CD4-positive, alpha-beta T cell (primary cell): ENCODE data around the gene PDK2. TPM values are rescaled to one million over a fixed set of nuclear protein-coding genes. Genes with fewer than 3 reads are reported as not detected.

Experiments used
- ATAC-seq: fragments of 200-7000 bp; cut with Tn5 transposase; one replicate; pipeline ENCODE4 v1.10.0; 2022; ENCODE audit warnings: mild to moderate bottlenecking; ENCODE audit not compliant: poor library complexity
- CTCF ChIA-PET: fragments of 350-600 bp; sonication (Branson Sonifier 250); formaldehyde crosslinking; loops from one replicate; lab custom pipeline; 2021; ENCODE audit warnings: antibody characterized with exemption, inconsistent platforms; lab: Charles Lee
- POLR2A ChIA-PET: fragments of 350-600 bp; sonication (Branson Sonifier 250); formaldehyde crosslinking; loops from one replicate; lab custom pipeline; 2021; ENCODE audit warnings: antibody characterized with exemption, inconsistent platforms; lab: Charles Lee
- DNase-seq, 14 experiments: peaks; one replicate each; pipeline ENCODE4 v3.0.0-alpha.2; 2013 to 2020; ENCODE audit warnings: mixed read lengths in 2 of 14
- H3K27ac ChIP-seq, 2 donors: one replicate each; pipeline versions ENCODE4 v1.5.1 to v1.7.0; 2013; ENCODE audit warnings: low read length in 2 of 2, low read depth in 1 of 2, mild to moderate bottlenecking in 1 of 2
- H3K27me3 ChIP-seq, 2 experiments: 1 replicate in 1 of 2; 2 replicates in 1 of 2; pipeline versions ENCODE4 v1.6.1 to v1.7.0; 2013; ENCODE audit warnings: low read length in 2 of 2, control low read depth in 1 of 2, mild to moderate bottlenecking in 1 of 2, moderate library complexity in 1 of 2; ENCODE audit not compliant: insufficient read depth in 2 of 2, control insufficient read depth in 1 of 2
- H3K36me3 ChIP-seq: one replicate; pipeline ENCODE4 v1.6.1; 2013; ENCODE audit warnings: low read length, control low read depth; ENCODE audit not compliant: insufficient read depth
- H3K4me1 ChIP-seq: one replicate; pipeline ENCODE4 v1.6.1; 2013; ENCODE audit warnings: low read length, control low read depth; ENCODE audit not compliant: insufficient read depth
- H3K4me3 ChIP-seq: one replicate; pipeline ENCODE4 v1.5.1; 2013; ENCODE audit warnings: mild to moderate bottlenecking, low read length, moderate library complexity
- H3K9me3 ChIP-seq, 2 experiments: 1 replicate in 1 of 2; 2 replicates in 1 of 2; pipeline versions ENCODE4 v1.6.1 to v1.7.0; 2013; ENCODE audit warnings: low read length in 2 of 2, mild to moderate bottlenecking in 2 of 2, control low read depth in 1 of 2, moderate library complexity in 1 of 2; ENCODE audit not compliant: control insufficient read depth in 1 of 2, insufficient read depth in 1 of 2
- H3K27ac Mint-ChIP-seq: one replicate; pipeline ENCODE4 v1.8.0; 2020; ENCODE audit warnings: mixed read lengths
- H3K27me3 Mint-ChIP-seq: one replicate; pipeline ENCODE4 v1.8.0; 2021; ENCODE audit warnings: mixed read lengths
- H3K36me3 Mint-ChIP-seq: one replicate; pipeline ENCODE4 v1.8.0; 2021; ENCODE audit warnings: low read depth, mixed read lengths
- H3K4me1 Mint-ChIP-seq: one replicate; pipeline ENCODE4 v1.8.0; 2021; ENCODE audit warnings: low read depth, mixed read lengths
- H3K4me3 Mint-ChIP-seq: one replicate; pipeline ENCODE4 v1.8.0; 2020; ENCODE audit warnings: mild to moderate bottlenecking, mixed read lengths
- H3K9me3 Mint-ChIP-seq: one replicate; pipeline ENCODE4 v1.8.0; 2020; ENCODE audit warnings: mixed read lengths
- CTCF ChIP-seq: fragments of 200-600 bp; IDR thresholded peaks from one replicate; pipeline ENCODE4 v1.8.0; 2022; ENCODE audit warnings: antibody characterized with exemption, mild to moderate bottlenecking
- intact Hi-C, 2 experiments: fragments of 100-400 bp; cut with DNase I in 1 of 2; cut with micrococcal nuclease in 1 of 2; formaldehyde crosslinking; loops; one replicate each; pipeline versions ENCODE4 v1.15.1 to v1.9.0; 2023 to 2025; cut with DNase I, micrococcal nuclease
- total RNA-seq, 174 experiments: library from RNA in 2 of 174; stranded (reverse) in 2 of 174; gene quantifications; one replicate each; pipeline ENCODE4 v1.2.3 and lab custom pipeline; 2021 to 2026

Gene PDK2
- total RNA-seq, 2 experiments from 2014 or later = 8.7 to 10.1 TPM

DNA sequence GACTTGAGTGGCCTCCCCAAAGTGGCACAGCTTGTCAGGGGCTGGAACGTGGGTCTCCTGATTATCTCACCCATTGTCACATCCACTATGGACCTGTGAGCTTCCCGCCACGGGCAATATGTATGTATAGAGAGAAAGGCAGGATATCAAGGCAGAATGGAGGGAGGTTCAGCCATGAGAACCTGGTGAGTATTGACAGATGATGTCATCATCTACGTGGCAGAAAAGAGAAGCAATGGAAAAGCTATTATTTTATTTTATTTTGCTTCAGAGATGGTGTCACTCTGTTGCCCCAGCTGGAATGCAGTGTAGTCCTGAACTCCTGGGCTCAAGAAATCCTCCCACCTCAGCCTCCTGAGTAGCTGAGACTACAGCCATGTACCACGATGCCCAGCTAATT, 13.4 kb upstream of the PDK2 start:
- Mint-ChIP-seq H3K27ac (no peak overlapping the region), H3K4me3 (no peak overlapping the region), H3K9me3 (no peaks in the 10 kb centered on the region), H3K27me3 (no peaks in the 10 kb centered on the region), H3K36me3 (peaks cover 19% of the 10 kb centered on the region), H3K4me1 (no peaks in the 10 kb centered on the region)
- TF ChIP-seq CTCF = no peak
- CTCF ChIA-PET = no interaction called here
- POLR2A ChIA-PET = no interaction called here
- H3K27me3 ChIP-seq = no peaks in the 10 kb centered on the region
- H3K9me3 ChIP-seq = no peaks in the 10 kb centered on the region
- H3K27ac ChIP-seq = no peak overlapping the region
- no peak for DNase-seq
- intact Hi-C loops = loop anchor here in 1 of 2 experiments (10.0 kb wide), 1 partner anchor 517 kb away; no protein-coding TSS in a partner anchor
- no peak for ATAC-seq
- peaks cover 7% of the 10 kb centered on the region for H3K36me3 ChIP-seq
- H3K4me1 ChIP-seq = no peaks in the 10 kb centered on the region
- no peak overlapping the region for H3K4me3 ChIP-seq

DNA sequence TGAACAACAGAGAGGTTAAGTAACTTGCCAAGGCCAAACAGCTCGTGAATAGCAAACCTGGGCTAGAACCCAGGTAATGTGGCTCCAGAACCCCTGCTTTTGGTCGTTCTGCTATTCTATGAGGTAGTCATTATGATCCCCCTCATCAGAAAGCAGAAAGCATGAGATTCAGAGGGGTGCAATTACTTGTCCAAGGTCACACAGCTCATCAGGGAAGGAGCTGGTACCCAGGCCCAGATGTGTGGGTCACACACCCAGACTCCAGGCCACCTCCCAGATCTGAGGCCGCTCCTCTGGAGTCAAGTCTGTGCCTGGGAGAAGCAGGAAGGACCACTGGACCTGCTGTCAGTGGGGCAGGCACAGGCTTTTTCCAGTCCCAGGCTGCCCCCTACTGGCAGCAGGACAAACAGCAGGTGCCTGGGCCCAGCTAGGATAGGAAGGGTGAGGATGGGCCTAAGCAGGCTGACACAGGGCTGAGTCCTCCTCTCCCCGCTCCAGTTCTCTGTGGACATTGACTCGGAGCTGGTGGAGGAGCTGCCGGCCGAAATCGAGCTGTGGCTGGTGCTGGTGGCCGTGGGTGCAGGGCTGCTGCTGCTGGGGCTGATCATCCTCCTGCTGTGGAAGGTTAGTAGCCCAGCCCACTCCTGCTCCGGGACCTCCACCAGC, 7.8 kb upstream of the PDK2 start:
- DNase-seq = peak; percentile 50 to 84 (median 71)
- Histone ChIP-seq H3K4me3 (no peak overlapping the region), H3K27ac (no peak overlapping the region), H3K27me3 (no peaks in the 10 kb centered on the region), H3K4me1 (peaks cover 3% of the 10 kb centered on the region), H3K9me3 (no peaks in the 10 kb centered on the region), H3K36me3 (no peaks in the 10 kb centered on the region)
- no peaks in the 10 kb centered on the region for H3K27me3 Mint-ChIP-seq
- peak; percentile 99 for TF ChIP-seq CTCF
- H3K9me3 Mint-ChIP-seq = no peaks in the 10 kb centered on the region
- peak; percentile 89 for ATAC-seq
- ChIA-PET CTCF (interaction anchor here (0.6 to 2.2 kb wide), 17 partner anchors 10 to 1032 kb away, joined by 3 to 41 read pairs (median 4); partner anchors contain the start of gene ITGA3), POLR2A (interaction anchor here (0.6 to 1.4 kb wide), 4 partner anchors 31 to 211 kb away, joined by 3 to 4 read pairs (median 4); partner anchors contain the start of gene ITGA3)
- no peaks in the 10 kb centered on the region for H3K4me1 Mint-ChIP-seq
- no peak overlapping the region for H3K27ac Mint-ChIP-seq
- intact Hi-C loops = loop anchor here (1.0 to 10.0 kb wide), 5 partner anchors 60 to 523 kb away; no protein-coding TSS in a partner anchor
- no peak overlapping the region for H3K4me3 Mint-ChIP-seq
- H3K36me3 Mint-ChIP-seq = no peaks in the 10 kb centered on the region

DNA sequence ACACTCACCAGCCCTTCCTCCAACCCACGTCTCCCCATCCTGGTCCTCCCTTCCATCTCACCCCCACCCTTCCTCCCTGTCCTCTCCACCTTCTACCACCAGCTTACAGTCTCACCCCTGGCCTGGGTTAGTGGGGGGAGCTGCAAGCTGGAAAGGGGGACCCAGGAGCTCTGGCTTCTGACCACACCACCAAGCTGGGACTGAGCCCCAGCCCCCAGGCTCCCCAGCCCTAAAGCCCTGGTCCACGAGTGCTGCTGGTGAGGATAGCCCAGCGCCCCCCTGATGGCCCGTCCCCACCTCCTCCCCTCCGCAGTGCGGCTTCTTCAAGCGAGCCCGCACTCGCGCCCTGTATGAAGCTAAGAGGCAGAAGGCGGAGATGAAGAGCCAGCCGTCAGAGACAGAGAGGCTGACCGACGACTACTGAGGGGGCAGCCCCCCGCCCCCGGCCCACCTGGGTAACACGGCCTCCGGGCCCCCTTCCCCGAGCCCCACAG, 7.2 kb upstream of the PDK2 start:
- DNase-seq (peak in 1 of 14 experiments; percentile 36), ATAC-seq (no peak)
- Histone ChIP-seq H3K9me3 (no peaks in the 10 kb centered on the region), H3K36me3 (no peaks in the 10 kb centered on the region), H3K4me1 (peaks cover 3% of the 10 kb centered on the region), H3K27ac (no peak overlapping the region), H3K27me3 (no peaks in the 10 kb centered on the region), H3K4me3 (no peak overlapping the region)
- no peaks in the 10 kb centered on the region for H3K27me3 Mint-ChIP-seq
- no peaks in the 10 kb centered on the region for H3K36me3 Mint-ChIP-seq
- TF ChIP-seq CTCF = no peak
- no peaks in the 10 kb centered on the region for H3K9me3 Mint-ChIP-seq
- POLR2A ChIA-PET = interaction anchor here (0.6 to 1.4 kb wide), 4 partner anchors 32 to 211 kb away, joined by 3 to 4 read pairs (median 4); partner anchors contain the start of gene ITGA3
- intact Hi-C loops = loop anchor here (1.0 to 10.0 kb wide), 5 partner anchors 61 to 523 kb away; no protein-coding TSS in a partner anchor
- CTCF ChIA-PET = interaction anchor here (0.6 to 2.2 kb wide), 16 partner anchors 10 to 1031 kb away, joined by 3 to 41 read pairs (median 4); partner anchors contain the start of gene ITGA3
- H3K4me3 Mint-ChIP-seq = no peak overlapping the region
- H3K27ac Mint-ChIP-seq = no peak overlapping the region
- H3K4me1 Mint-ChIP-seq = no peaks in the 10 kb centered on the region
